ENCODE measurements around the gene TGDS.
"Not testable (repeated sequence)": the region's sequence is repeated elsewhere in the genome, so short reads cannot be mapped to it uniquely, and the experiment has no call there.

Gene TGDS, protein sequence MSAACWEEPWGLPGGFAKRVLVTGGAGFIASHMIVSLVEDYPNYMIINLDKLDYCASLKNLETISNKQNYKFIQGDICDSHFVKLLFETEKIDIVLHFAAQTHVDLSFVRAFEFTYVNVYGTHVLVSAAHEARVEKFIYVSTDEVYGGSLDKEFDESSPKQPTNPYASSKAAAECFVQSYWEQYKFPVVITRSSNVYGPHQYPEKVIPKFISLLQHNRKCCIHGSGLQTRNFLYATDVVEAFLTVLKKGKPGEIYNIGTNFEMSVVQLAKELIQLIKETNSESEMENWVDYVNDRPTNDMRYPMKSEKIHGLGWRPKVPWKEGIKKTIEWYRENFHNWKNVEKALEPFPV

DNA sequence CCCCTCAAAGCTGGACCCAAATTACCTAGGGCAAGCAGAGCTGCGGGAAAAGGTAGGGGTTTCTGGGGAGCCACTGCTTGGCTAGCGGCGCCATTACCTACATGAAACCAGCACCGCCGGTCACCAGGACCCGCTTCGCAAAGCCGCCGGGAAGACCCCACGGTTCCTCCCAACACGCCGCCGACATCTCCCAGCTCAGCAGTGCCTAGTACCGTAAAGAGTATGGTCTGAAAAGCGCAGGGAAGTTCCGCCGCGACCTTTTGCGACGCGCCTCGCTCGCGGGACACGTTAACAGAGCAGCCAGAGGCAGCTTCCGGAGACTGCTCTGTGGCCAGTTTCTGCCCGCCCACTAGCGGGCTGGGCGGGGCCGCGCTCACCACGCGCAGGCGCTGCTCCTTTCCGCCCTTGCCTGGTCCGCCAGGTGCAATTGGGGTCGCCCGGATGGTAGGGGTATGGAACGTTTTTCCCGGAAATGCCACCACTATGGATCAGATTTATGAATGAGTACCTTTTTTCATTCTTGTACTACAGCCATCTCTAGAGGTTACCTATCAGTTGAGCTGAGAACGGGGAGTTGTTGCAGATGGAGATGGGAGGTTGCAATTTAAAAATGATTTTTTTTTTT, at the start of gene TGDS:
Gene TGDS, minus strand, starts transcription at position 203 of the 625 bp plus-strand sequence. Its CDS starts 16 bp downstream, at position 187.
- peak; percentile 10 to 63 for DNase-seq

GRCh38 chr13:94641409-94641941, 45.5 kb upstream of the TGDS start:
- no peak for DNase-seq

GRCh38 chr13:94640721-94641120, 44.8 kb upstream of the TGDS start:
- DNase-seq, result no peak

DNA sequence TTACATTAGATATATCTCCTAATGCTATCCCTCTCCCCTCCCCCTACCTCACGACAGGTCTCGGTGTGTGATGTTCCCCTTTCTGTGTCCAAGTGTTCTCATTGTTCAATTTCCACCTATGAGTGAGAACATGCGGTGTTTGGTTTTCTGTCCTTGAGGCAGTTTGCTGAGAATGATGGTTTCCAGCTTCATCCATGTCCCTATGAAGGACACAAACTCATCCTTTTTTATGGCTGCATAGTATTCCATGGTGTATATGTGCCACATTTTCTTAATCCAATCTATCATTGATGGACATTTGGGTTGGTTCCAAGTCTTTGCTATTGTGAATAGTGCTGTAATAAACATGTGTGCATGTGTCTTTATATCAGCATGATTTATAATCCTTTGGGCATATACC, 41.7 kb upstream of the TGDS start:
- not testable (repeated sequence) for DNase-seq

DNA sequence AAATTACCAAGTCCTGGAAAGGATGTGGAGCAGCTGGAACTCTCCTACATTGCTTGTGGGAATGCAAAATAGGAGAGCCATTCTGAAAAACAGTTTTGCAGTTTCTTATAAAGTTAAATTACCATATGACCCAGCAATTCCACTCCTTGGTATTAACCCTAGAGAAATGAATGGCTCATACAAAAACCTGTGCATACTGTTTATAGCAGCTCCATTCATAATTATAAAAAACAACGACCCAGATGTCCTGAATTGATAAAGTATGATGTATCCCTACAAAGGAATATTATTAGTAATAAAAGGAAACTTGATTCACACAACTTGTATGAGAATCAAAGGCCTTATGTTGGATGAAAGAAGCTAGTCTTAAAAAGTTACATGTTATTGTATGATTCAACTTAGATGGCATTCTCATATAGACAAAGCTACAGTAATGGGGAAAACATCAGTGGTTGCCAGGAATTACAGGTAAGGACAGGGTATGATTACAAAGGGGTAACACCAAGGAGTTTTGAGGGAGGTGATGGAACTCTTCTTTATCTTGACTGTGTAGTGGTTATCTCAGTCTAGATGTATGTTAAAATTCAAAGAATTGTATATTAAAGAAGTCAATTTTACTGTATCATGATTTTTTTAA, 41.1 kb upstream of the TGDS start:
- no peak for DNase-seq

DNA sequence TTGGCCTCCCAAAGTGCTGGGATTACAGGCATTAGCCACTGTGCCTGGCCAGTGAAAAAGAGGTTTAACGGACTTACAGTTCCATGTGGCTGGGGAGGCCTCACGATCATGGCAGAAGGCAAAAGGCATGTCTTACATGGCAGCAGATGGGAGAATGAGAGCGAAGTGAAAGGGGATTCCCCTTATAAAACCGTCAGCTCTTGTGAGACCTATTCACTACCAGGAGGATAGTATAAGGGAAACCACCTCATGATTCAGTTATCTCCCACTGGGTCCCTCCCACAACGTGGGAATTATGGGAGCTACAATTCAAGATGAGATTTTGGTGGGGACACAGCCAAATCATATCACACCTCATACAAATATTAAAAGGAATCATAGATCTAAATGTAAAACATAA, 40.1 kb upstream of the TGDS start:
- not testable (repeated sequence) for DNase-seq

DNA sequence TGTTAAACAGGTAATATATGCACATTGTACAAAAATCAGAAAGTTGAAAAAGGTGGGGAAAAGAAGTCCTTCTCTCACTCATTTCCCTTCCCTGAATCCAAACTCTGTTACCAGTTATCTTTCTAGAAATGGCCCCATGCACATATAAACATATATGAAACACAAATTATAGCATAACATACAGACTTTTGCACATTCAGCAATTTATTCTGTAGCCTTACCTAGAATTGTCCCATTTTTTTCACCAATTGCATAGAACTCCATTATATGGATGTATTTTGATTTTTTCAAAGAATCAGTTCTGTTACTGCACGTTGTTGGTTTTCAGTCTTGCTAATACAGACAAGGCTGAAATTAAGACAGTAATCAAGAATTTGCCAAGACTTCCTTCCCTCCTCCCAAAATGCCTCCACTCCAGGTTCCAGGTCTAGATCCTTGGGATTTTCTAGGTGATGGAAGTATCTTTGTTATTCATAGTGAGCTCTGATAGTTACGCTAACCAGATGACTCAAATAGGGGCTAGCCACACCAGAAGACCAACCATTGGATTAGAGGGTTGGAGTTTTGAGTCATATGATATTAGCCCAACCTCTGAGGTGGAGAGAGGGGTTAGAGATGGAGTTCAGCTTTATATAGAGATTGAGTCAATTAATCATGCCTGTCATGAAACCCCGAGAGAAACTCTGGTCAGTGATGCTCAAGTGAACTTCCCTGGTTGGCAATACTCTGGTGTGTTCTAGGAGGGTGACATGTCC, 36.5 kb upstream of the TGDS start:
- no peak for DNase-seq

DNA sequence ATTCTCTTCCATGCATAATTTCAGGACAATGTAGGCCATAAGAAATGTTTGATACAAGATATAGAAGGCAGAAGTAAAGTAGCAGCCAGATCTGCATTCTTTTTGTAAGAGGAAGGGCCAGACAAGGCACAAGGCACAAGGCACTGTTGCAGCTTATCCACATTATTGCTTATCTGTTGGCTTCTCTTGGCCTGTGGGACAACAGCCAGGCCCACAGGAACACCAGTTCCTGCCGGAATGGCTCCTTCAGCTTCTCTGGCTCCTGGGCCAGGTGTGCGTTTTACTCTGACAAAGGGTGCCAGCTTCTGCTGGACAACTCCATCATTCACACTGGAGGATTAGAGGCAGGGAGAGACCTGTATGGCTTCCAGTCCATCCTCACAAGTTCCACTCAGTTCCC, 34.9 kb upstream of the TGDS start:
- no peak for DNase-seq

GRCh38 chr13:94623316-94623715, 27.4 kb upstream of the TGDS start:
- DNase-seq, result no peak

DNA sequence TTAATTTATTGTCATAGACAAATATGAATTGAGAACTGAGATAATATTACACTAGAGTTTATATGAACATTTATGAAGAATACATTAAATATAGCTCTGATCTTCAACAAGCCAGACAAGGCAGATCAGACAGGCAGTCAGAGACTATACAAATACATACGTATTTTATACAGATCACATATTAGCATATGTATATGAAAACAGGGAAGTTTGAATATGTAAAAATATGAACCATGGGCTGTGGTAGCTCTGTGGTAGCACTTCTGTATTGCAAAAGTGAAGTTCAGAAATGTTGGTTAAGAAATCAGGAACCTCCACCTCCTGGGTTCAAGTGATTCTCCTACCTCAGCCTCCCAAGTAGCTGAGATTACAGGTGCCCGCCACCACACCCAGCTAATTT, 26.4 kb upstream of the TGDS start:
- no peak for DNase-seq

- DNase-seq, result no peak
Observed at GRCh38 chr13:94620286-94620896, 24.4 kb upstream of the TGDS start.

- peak in 1 of 2 experiments; percentile 1 for DNase-seq
Observed at GRCh38 chr13:94617389-94618000, 21.5 kb upstream of the TGDS start.

GRCh38 chr13:94613051-94613450, 17.1 kb upstream of the TGDS start:
- no peak for DNase-seq

- no peak for DNase-seq
Observed at GRCh38 chr13:94612050-94612449, 16.1 kb upstream of the TGDS start.

DNA sequence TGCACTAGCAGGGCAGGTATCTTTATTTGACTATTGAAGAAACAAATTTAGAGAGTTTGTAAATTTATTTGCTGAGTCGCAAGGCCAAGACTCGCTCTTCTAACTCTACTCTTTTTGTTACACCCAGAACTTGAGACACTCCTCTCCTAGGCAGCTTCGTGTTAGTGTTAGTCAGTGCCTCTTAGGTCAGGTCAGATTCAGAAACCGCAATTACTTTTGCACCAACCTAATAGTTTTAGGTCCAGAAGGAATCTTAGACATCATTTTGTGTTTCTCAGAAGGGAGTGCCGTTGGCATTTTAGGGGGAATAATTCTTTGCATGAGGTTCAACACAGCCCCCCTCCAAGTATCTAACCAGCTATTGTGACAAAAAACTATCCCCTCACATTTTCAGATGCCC, 14.5 kb upstream of the TGDS start:
- no peak for DNase-seq

GRCh38 chr13:94609196-94609595, 13.2 kb upstream of the TGDS start:
- no peak for DNase-seq

DNA sequence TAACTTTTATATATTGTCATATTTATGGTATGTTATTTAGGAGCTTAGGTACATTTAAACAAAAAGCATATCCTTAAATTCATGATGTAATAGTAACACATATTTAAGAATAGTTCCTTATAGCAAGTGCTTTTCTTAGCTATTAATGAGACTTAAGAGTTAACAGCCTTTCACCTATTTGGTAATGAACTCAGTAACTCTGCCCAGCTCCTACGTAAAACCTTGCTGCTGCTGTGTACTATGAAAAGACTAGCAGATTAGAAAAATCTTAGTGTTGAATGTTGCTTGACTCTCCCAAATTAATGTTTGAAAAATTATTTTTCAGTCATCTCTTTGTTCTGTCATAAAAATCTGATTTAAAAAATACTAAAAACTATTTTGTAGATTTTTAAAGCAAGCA, 12.6 kb upstream of the TGDS start:
- no peak for DNase-seq

DNA sequence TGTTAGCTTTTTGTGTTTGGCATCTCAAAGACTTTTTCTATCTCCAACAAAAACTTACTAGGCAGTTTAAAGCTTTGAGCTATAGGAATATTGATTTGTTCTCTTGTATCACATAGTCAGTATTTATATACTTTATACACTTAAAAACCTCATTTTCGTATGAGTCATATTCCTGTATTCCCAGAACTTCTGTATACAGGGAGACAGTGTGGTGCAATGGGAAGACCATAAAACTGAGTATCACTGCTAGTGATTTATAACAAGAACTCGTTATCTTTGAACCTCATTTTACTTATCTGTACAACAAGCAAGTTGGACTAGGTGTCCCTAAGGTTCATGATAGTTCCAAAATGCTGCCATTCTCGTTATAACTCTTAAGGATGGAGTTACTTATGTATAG, 12.0 kb upstream of the TGDS start:
- DNase-seq, result no peak

DNA sequence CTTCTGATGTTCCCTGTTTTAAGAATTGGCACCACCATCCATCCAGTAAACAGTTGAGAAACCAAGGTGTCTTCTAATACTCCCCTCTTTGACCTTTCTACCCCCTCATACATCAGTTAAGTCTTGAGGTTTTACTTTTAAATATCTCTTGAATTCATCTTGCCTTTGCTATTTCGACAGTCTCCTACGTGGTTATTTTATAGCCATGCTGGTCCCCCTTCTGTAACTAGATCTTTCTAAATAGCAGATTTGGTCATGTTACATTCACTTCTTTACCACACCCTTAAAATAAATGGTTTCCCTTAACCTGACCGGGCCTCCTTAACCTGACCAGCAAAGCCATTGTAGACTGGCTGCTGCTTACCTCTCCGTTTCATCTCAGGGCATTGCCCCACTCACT, 11.1 kb upstream of the TGDS start:
- no peak for DNase-seq

- no peak for DNase-seq
Observed at GRCh38 chr13:94602467-94602866, 6.5 kb upstream of the TGDS start.

DNA sequence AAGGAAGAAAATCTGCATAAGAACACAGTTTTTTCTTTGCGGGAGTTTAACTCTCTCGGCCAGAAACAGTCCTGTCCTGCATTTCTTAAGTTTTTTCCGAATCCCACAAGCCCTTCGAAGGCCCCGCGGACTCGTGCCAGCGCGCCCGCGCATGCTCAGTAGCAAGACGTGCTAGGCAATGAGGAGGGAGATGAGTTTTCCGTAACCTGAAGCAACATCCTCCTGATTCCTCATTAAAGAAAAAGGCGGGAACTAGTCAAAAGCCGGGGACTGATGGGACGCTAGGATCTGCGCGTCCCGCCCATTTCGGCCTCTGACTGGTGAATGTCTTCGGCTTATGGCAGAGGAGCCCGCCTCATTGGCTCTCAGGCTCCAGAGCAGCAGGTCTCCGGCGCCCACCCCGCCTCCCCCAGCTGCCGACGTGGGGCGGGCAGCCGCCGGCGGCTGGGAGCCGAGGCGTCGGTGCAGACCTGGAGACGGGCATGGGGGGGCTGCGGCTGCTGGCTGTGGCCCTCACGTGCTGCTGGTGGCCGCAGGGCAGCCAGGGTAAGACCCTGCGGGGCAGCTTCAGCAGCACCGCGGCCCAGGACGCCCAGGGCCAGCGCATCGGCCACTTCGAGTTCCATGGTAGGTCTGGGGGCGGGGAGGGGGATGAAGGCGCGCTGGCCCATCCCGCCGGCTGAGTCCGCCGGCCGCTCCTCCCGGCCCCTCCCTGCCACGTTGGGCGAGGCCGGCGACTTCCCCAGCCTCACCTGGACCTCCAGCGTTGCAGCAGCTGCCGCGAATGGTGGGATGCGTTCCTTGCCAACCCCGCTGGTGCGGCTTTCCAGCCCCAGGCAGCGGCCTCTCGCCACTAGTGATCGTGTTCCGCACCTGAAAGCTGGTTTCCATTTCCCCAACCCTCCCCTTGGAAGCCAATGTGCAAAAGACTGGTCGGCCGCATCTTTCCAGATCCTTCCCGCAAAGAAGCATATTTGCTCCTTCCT, 5.8 kb upstream of the TGDS start, which contains the start of gene GPR180:
Gene GPR180, plus strand, starts transcription at position 412 of the 986 bp plus-strand sequence. Its CDS starts 71 bp downstream, at position 483.
- DNase-seq, result peak; percentile 78 to 88
